GM21515 (cell line): ENCODE data around the gene SLMAP.

Source experiments
- ATAC-seq: cut with Tn5 transposase; IDR thresholded peaks from one replicate; pipeline ENCODE4 v1.9.1; 2021; ENCODE audit not compliant: unreplicated experiment

SLMAP gene

GRCh38 chr3:57752307-57752706, 3.8 kb upstream of the SLMAP start:
- no peak for ATAC-seq

GRCh38 chr3:57753016-57753415, 3.1 kb upstream of the SLMAP start:
- no peak for ATAC-seq

GRCh38 chr3:57755368-57755675, 787 bp upstream of the SLMAP start:
- no peak for ATAC-seq

GRCh38 chr3:57756528-57757401, 656 bp downstream of the SLMAP start:
- peak; percentile 26 for ATAC-seq

GRCh38 chr3:57757642-57758297, 1.7 kb downstream of the SLMAP start:
- no peak for ATAC-seq

DNA sequence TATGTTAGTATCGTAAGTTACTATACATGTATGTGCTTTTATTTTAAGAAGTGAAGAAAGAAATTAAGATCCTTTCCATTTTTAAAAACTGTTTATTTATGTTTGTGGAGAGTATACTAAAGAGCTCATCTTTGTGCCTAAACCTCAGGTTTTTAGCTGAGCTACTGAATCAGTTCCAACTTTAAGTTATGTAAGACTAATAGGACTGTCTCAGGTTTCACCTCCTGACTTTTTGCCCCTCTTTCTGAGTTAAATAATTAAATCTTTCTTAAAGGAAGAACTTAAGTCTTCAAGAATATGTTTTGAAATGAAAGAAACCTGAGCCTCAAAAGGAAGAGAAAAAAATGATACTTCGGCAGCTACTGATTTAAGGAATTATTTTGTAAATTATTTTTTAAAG, 2.6 kb downstream of the SLMAP start:
- ATAC-seq, result no peak

- no peak for ATAC-seq
These were observed 8.7 kb downstream of the SLMAP start for GRCh38 chr3:57764794-57765193.

- ATAC-seq, result no peak
These were observed 12.5 kb downstream of the SLMAP start for GRCh38 chr3:57768595-57768994.

GRCh38 chr3:57770009-57770827, 14.1 kb downstream of the SLMAP start:
- no peak for ATAC-seq

DNA sequence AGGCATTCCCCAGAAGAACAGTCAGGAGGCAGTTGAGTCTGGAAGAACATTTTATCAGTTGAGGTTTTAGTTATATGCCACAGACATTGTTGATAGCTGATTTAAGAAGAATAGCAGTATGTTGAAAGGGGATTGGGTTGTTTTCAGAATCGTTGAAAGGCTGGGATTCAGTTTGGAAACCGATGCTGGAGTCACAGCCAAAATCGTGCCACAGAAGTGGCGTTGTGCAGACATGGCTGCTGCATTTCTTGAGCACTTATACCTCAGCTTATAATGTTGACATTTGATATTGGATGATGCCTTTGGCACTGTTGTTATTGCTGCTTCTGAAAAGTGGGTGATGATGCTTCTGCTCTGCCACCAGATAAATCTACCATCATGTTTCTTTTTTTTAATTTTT, 16.1 kb downstream of the SLMAP start:
- ATAC-seq, result no peak

DNA sequence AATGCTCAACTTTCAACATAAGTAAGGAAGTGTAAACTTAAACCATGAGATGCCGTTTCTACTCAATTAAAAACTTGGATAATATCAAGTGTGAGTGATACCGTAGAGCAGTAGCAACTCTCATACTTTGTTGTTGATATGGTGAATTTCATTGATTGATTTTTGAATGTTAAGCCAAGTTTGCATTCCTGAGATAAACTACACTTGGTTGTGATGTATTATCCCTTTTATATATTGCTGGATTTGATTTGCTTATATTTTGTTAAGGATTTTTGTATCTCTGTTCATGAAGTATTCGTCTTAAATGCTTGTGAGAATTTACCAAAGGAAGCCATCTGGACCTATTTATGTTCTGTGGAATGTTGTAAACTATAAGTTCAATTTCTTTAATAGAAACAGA, 21.7 kb downstream of the SLMAP start:
- ATAC-seq, result no peak

- ATAC-seq, result no peak
These were observed 22.4 kb downstream of the SLMAP start for GRCh38 chr3:57778494-57778893.

- no peak for ATAC-seq
These were observed 23.6 kb downstream of the SLMAP start for GRCh38 chr3:57779666-57780065.

GRCh38 chr3:57783186-57784088, 27.3 kb downstream of the SLMAP start:
- ATAC-seq, result no peak

DNA sequence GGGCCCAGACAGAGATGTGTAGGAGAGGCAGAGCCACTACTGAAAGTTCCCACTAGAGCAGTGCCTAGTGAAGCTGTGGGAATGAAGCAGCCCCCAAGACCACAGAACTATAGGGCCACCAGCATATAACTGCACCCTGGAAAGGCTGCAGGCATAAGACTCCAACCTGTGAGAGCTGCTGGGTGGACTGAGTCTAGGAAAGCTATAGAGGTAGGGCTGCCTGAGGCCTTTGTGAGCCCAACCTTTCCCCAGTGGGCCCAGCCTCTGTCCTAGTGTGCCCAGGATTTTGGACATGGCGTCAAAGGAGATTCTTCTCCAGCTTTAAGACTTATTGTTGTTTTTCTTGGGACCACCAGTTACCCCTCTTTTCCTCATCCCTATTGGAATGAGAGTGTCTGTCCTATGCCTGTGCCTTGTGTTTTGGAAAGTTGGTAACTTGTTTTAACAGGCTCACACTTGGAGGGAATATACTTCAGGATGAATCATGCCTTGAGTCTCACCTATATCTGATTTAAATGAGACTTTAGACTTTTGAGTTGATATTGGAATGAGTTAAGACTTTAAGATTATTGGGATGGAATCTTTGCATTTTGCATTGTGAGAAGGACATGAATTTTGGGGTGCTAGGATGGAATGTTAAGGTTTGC, 28.1 kb downstream of the SLMAP start:
- ATAC-seq, result no peak

DNA sequence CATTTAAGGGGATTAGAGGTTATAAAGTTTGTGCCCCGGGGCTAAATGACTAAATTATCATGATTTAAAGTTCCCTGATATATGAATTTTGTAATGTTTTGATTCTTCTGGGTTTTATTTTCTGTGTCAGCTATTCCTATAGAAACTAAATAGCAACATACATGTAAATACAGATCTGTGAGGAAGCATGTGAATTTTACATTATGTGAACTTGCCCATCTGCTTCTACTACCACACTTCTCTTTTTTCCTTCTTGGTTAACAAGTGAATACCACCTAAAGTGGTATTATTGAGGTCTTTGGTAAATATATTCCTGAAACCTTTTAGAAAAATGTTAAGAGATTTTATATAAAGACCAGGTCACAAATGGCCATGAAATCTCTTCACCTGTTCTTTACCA, 29.3 kb downstream of the SLMAP start:
- ATAC-seq, result no peak

DNA sequence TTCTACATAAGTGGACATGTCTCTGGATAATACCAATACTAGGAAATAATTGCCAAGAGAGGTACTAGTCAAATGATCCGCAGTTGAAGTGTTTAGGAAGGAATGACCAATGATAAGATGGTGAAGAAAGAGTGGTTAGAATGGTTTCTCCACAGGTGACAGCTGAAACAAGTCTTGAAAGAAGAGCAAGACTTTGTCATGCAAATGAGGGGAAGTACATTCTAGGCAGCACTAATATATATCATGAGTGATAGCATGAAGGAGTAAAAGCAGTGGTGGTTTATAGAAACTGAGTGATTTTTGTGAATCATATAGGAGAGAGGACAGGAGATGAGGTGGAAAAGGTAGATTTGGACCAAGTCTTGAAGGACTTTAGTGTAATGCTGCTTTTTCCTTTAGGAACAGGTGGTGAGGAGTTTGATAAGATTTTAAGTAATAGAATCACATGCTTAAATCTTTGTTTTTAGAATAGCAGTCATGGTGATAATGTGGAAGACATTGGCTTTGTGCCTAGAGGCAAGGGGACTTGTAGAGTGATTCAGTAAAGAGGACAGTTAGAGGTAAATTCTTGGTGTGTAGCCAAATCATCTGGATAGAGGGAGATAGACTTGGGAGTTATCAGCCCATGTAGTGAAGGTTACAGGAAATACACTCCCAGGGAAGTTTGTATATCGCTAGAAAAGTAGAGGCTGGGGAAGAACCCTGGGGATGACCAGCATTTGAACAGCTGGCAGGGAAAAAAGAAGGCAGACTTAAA, 31.9 kb downstream of the SLMAP start:
- peak; percentile 96 for ATAC-seq

DNA sequence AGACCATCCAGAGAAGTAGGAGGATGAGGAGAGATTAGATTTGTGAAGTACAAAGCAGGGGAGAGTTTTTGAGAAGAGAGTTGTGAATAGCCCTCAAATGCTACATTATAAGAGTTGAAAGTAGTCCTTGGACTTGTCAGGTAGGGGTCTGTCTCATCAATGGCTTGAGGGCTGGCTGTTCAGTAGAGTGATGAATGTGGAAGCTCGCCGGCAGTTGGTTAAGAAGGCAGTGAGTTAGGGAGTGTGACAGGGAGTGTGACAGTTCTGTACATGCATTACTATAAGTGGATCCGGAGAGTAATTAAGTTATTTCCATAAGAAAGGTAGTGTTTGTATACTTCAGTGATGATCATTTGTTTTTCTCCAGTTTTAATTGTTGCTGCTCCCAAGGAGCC, 32.5 kb downstream of the SLMAP start:
- no peak for ATAC-seq

GRCh38 chr3:57791245-57791644, 35.1 kb downstream of the SLMAP start:
- ATAC-seq, result no peak

GRCh38 chr3:57792198-57792597, 36.1 kb downstream of the SLMAP start:
- no peak for ATAC-seq
